CD4-positive, CD25-positive, alpha-beta regulatory T cell (primary cell): ENCODE results near the gene TIMP2. TPM values are rescaled to one million over a fixed set of nuclear protein-coding genes. Genes with fewer than 3 reads are reported as not detected.
A peak's percentile ranks its signal among the peaks of the same experiment; 100 is the strongest.
"Not testable (repeated sequence)": the region's sequence is repeated elsewhere in the genome, so short reads cannot be mapped to it uniquely, and the experiment has no call there.

ENCODE experiments used
- ATAC-seq, 2 donors: fragments of 150-1000 bp; cut with Tn5 transposase; one replicate each; pipeline ENCODE4 v1.10.0; 2021; ENCODE audit warnings: low read depth in 2 of 2, moderate number of reproducible peaks in 2 of 2, moderate library complexity in 1 of 2
- DNase-seq, 3 donors: peaks; one replicate each; pipeline versions ENCODE4 v3.0.0 to v3.0.0-alpha.2; 2012 to 2022; ENCODE audit warnings: mixed read lengths in 1 of 3
- H3K27ac ChIP-seq: one replicate; pipeline ENCODE4 v1.7.0; 2013; ENCODE audit warnings: mild to moderate bottlenecking, low read length; ENCODE audit not compliant: insufficient read depth, poor library complexity, severe bottlenecking
- H3K27me3 ChIP-seq: one replicate; pipeline ENCODE4 v1.7.0; 2013; ENCODE audit warnings: low read length; ENCODE audit not compliant: control insufficient read depth, insufficient read depth
- H3K36me3 ChIP-seq: one replicate; pipeline ENCODE4 v1.7.0; 2013; ENCODE audit warnings: mild to moderate bottlenecking, low read length, moderate library complexity; ENCODE audit not compliant: control insufficient read depth, insufficient read depth
- H3K4me1 ChIP-seq: 2 replicates; pipeline ENCODE4 v1.7.0; 2013; ENCODE audit warnings: mild to moderate bottlenecking, low read length; ENCODE audit not compliant: insufficient read depth, control insufficient read depth, poor library complexity, severe bottlenecking
- H3K4me3 ChIP-seq: one replicate; pipeline ENCODE4 v1.7.0; 2013; ENCODE audit warnings: low read depth, mild to moderate bottlenecking, low read length, moderate library complexity
- H3K9me3 ChIP-seq, 2 experiments: 1 replicate in 1 of 2; 2 replicates in 1 of 2; pipeline ENCODE4 v1.7.0; 2013; ENCODE audit warnings: low read length in 2 of 2, mild to moderate bottlenecking in 1 of 2, moderate library complexity in 1 of 2; ENCODE audit not compliant: control insufficient read depth in 2 of 2
- H3K27ac Mint-ChIP-seq, 3 donors: one replicate each; pipeline ENCODE4 v1.8.0; 2020 to 2022; ENCODE audit warnings: mild to moderate bottlenecking in 3 of 3, mixed read lengths in 3 of 3, moderate library complexity in 2 of 3
- H3K27me3 Mint-ChIP-seq: one replicate; pipeline ENCODE4 v1.8.0; 2022; ENCODE audit warnings: mild to moderate bottlenecking, mixed read lengths
- H3K36me3 Mint-ChIP-seq: one replicate; pipeline ENCODE4 v1.8.0; 2020; ENCODE audit warnings: mixed read lengths
- H3K4me1 Mint-ChIP-seq, 4 donors: one replicate each; pipeline ENCODE4 v1.8.0; 2020 to 2022; ENCODE audit warnings: mixed read lengths in 4 of 4, mild to moderate bottlenecking in 1 of 4
- H3K4me3 Mint-ChIP-seq, 4 donors: one replicate each; pipeline ENCODE4 v1.8.0; 2020 to 2022; ENCODE audit warnings: mild to moderate bottlenecking in 4 of 4, mixed read lengths in 4 of 4, moderate library complexity in 3 of 4
- H3K9me3 Mint-ChIP-seq, 7 donors: one replicate each; pipeline ENCODE4 v1.8.0; 2020 to 2022; ENCODE audit warnings: mixed read lengths in 7 of 7, mild to moderate bottlenecking in 3 of 7, moderate library complexity in 2 of 7
- polyA plus RNA-seq, 4 donors: library from polyadenylated mRNA; unstranded; fragments of 300-500 nt; fragmentation: Illumina TruSeq; gene quantifications; one replicate each; pipeline ENCODE4 v1.2.3, GENCODE V29; 2021
- total RNA-seq: library from RNA; stranded (reverse); gene quantifications from one replicate; pipeline ENCODE4 v1.2.3, GENCODE V29; 2022

The TIMP2 gene
- total and polyA plus RNA-seq, 5 donors from 2014 or later, result 0.29 to 6.5 (median 0.40) TPM; not detected in 1

DNA sequence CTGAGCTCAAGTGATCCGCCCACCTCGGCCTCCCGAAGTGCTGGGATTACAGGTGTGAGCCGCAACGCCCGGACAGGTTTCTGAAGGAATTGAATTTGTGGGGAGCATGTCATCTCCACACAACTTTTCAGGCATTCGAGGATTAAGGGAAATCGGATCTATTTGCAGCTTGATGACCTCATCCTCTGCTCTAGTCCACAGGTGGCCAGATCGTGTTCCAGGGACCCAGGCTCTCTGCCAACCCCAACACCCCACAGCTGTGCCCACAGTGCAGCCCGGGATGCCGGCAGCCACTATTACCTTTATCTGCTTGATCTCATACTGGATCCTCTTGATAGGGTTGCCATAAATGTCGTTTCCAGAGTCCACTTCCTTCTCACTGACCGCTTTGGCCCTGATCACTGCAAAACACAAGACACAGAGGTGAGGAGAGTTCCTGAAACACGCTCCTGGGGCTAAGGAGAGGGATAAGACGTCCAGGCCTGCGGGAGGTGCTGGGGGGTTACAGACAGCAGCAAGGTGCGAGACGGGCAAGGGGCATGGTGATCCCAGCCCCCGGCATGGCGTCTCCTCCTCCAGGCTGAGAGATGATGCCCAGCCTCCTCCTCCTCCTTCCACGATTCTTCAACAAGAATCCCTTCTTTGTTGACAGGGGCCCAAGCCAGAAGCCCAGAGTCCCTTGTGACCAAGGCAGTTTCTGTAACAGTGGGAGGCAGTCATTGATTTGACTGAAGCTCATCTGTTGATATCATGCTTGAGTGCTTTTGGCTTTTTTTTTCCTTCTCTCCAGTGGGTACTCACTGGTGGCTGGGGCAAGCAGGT is 51.5 kb downstream of the TIMP2 start:
- peaks cover 2% of the 10 kb centered on the region for H3K4me1 ChIP-seq
- H3K27ac Mint-ChIP-seq, result peak overlapping the region in 1 of 3 donors; percentile 46
- H3K36me3 ChIP-seq, result no peaks in the 10 kb centered on the region
- H3K36me3 Mint-ChIP-seq, result peaks cover 3% of the 10 kb centered on the region
- peaks cover 0 to 14% (median 0%) of the 10 kb centered on the region in 4 donors for H3K4me1 Mint-ChIP-seq
- no peak overlapping the region for H3K27ac ChIP-seq
- DNase-seq (no peak), ATAC-seq (no peak)
- no peaks in the 10 kb centered on the region for H3K9me3 Mint-ChIP-seq
- peaks cover 5% of the 10 kb centered on the region for H3K27me3 Mint-ChIP-seq
- no peak overlapping the region for H3K4me3 Mint-ChIP-seq
- H3K4me3 ChIP-seq, result no peak overlapping the region
- H3K9me3 ChIP-seq, result no peaks in the 10 kb centered on the region
- H3K27me3 ChIP-seq, result no peaks in the 10 kb centered on the region

DNA sequence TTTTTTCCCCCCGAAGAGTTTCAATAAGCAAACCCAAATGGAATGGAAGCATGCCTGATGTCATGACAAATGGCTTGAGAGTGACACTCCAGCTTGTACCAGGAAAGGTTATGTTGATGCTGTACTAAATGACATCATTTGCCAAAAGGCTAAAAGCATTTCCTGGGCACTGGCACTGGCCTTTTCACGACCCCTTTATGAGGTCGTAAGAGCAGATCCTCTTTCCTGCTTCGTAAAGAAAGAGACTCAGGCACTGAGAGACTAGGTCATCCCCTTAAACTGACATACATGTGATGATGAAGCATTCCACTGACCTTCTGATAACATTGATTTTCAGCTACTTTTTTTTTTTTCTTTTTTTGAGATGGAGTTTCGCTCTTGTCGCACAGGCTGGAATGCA is 52.7 kb downstream of the TIMP2 start:
- no peak for DNase-seq

DNA sequence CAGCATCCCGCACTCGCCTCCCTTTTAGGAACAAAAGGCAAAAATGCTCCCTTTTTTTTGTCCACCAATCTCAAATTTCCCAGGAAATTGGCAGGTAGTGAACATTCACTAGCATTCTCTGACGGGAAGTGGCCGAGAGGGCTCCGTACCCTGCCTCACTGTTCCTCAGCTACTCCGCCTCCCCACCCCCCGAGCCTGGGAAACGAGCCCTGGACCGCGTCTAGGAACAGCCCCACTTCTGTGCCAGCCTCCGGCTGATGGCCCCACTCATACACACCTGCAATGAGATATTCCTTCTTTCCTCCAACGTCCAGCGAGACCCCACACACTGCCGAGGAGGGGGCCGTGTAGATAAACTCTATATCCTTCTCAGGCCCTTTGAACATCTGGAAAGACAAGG is 54.6 kb downstream of the TIMP2 start:
- H3K27ac ChIP-seq, result no peak overlapping the region
- H3K27me3 ChIP-seq, result no peaks in the 10 kb centered on the region
- no peak for DNase-seq
- H3K9me3 ChIP-seq, result no peaks in the 10 kb centered on the region
- no peak for ATAC-seq
- H3K4me3 ChIP-seq, result no peak overlapping the region
- no peaks in the 10 kb centered on the region for H3K4me1 ChIP-seq
- no peaks in the 10 kb centered on the region for H3K9me3 Mint-ChIP-seq
- H3K27ac Mint-ChIP-seq, result no peak overlapping the region
- peaks cover 3% of the 10 kb centered on the region for H3K36me3 Mint-ChIP-seq
- no peaks in the 10 kb centered on the region for H3K36me3 ChIP-seq
- H3K4me3 Mint-ChIP-seq, result no peak overlapping the region
- H3K4me1 Mint-ChIP-seq, result peaks cover 0 to 5% (median 2%) of the 10 kb centered on the region in 4 donors
- H3K27me3 Mint-ChIP-seq, result peaks cover 3% of the 10 kb centered on the region

More for the DNA sequence above, 52.7 kb downstream of the TIMP2 start:
- H3K27me3 ChIP-seq, result no peaks in the 10 kb centered on the region
- Mint-ChIP-seq H3K36me3 (peaks cover 3% of the 10 kb centered on the region), H3K27ac (no peak overlapping the region), H3K27me3 (peaks cover 5% of the 10 kb centered on the region), H3K4me3 (no peak overlapping the region), H3K4me1 (peaks cover 0 to 7% (median 0%) of the 10 kb centered on the region in 4 donors), H3K9me3 (no peaks in the 10 kb centered on the region)
- H3K9me3 ChIP-seq, result no peaks in the 10 kb centered on the region
- H3K27ac ChIP-seq, result no peak overlapping the region
- H3K36me3 ChIP-seq, result no peaks in the 10 kb centered on the region
- no peaks in the 10 kb centered on the region for H3K4me1 ChIP-seq
- no peak for ATAC-seq
- H3K4me3 ChIP-seq, result no peak overlapping the region

DNA sequence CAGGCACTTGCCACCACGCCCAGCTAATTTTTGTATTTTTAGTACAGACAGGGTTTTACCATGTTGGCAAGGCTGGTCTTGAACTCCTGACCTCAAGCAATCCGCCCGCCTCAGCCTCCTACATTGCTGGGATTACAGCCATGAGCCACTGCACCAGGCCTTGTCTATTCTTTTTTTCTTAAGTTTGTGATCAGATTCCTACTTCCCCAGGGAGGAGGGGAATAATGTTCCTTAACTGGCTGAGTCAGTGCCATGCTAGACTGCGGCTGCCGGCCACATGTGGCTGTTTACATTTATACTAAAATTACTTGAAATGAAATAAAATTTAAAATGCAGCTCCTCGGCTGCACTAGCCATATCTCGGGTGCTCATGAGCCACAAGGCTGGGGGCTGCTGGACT is 56.8 kb downstream of the TIMP2 start:
- H3K4me1 Mint-ChIP-seq, result peaks cover 0 to 5% (median 3%) of the 10 kb centered on the region in 4 donors
- no peak overlapping the region for H3K4me3 ChIP-seq
- DNase-seq (no peak), ATAC-seq (no peak)
- H3K9me3 Mint-ChIP-seq, result no peaks in the 10 kb centered on the region
- no peaks in the 10 kb centered on the region for H3K36me3 ChIP-seq
- peaks cover 9% of the 10 kb centered on the region for H3K27me3 Mint-ChIP-seq
- H3K4me3 Mint-ChIP-seq, result no peak overlapping the region
- H3K9me3 ChIP-seq, result no peaks in the 10 kb centered on the region
- no peak overlapping the region for H3K27ac Mint-ChIP-seq
- H3K27me3 ChIP-seq, result no peaks in the 10 kb centered on the region
- H3K4me1 ChIP-seq, result no peaks in the 10 kb centered on the region
- H3K27ac ChIP-seq, result no peak overlapping the region
- peaks cover 3% of the 10 kb centered on the region for H3K36me3 Mint-ChIP-seq

DNA sequence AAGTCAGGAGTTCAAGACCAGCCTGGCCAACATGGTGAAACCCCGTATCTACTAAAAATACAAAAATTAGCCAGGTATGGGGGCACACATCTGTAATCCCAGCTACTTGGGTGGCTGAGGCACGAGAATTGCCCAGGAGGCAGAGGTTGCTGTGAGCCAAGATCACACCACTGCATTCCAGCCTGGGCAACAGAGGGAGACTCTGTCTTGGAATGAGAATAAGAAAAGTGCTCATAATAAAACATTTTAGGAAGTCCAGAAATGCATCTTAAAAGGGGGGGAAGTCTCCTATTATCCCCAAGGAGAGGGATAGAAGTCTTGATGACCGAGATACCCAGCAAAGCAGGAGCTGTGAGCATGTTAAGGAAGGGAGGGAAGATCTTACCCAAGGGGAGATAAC is 58.1 kb downstream of the TIMP2 start:
- not testable (repeated sequence) for H3K36me3 Mint-ChIP-seq, H3K4me1 ChIP-seq, H3K27ac ChIP-seq, H3K27me3 Mint-ChIP-seq, H3K27me3 ChIP-seq, H3K36me3 ChIP-seq, H3K9me3 Mint-ChIP-seq, ATAC-seq, H3K9me3 ChIP-seq, DNase-seq, H3K4me3 ChIP-seq, H3K4me1 Mint-ChIP-seq, H3K4me3 Mint-ChIP-seq
- peak overlapping the region in 1 of 3 donors; percentile 42 for H3K27ac Mint-ChIP-seq

DNA sequence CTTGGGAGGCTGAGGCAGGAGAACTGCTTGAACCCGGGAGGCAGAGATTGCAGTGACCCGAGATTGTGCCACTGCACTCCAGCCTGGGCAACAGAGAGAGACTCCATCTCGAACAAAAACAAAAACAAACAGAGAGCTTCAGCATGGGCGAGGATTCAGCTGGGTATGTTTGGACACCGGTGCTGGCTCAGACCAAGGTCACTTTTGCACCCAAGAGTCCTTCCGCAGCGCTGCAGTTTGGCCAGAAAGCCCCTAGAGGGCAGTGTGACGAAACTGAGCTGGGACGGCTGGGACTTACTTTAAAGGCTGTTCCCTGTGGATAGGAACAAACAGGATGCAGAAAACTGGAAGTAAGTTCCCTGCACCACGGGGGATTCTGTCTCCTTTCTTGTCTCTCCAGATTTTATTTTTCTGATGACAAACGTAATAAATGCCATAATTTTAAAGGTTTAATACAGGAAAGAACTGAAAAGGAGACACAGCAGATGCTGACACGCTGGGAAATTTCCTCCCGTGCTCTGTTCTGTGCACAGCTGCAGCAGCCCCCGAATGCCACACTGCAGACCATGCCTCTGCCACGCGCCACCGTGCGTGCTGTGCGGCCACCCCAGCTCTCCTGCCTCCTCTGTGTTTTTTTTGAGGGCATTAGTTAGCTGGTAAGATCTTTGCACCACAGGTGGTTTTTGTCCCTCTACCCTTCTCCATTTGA is 59.4 kb downstream of the TIMP2 start:
- H3K4me1 ChIP-seq, result no peaks in the 10 kb centered on the region
- no peak overlapping the region for H3K4me3 ChIP-seq
- H3K9me3 ChIP-seq, result no peaks in the 10 kb centered on the region
- H3K36me3 ChIP-seq, result no peaks in the 10 kb centered on the region
- ATAC-seq, result peak in 1 of 2 donors; percentile 39
- peak overlapping the region in 1 of 3 donors; percentile 7 for H3K27ac Mint-ChIP-seq
- H3K27ac ChIP-seq, result no peak overlapping the region
- peak; percentile 46 to 58 (median 55) for DNase-seq
- peaks cover 0 to 5% (median 3%) of the 10 kb centered on the region in 4 donors for H3K4me1 Mint-ChIP-seq
- no peak overlapping the region for H3K4me3 Mint-ChIP-seq
- no peaks in the 10 kb centered on the region for H3K27me3 ChIP-seq
- H3K27me3 Mint-ChIP-seq, result peaks cover 15% of the 10 kb centered on the region
- H3K9me3 Mint-ChIP-seq, result no peaks in the 10 kb centered on the region
- peaks cover 3% of the 10 kb centered on the region for H3K36me3 Mint-ChIP-seq

DNA sequence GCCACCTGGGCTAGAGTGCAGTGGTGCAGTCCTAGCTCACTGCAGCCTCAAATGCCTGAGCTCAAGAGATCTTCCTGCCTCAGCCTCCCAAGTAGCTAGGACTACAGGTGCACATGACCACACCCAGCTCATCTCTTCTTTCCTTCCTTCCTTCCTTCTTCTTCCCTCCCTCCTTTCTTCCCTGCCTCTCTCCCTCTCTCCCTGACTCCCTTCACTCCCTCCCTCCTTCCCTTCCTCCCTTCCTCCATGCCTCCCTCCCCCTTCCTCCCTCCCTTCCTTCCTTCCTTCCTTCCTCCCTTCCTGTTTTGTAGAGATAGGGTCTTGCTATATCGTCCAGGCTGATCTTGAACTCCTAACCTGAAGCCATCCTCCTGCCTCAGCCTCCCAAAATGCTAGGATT is 61.1 kb downstream of the TIMP2 start:
- no peaks in the 10 kb centered on the region for H3K9me3 ChIP-seq
- H3K27ac ChIP-seq, result no peak overlapping the region
- no peak overlapping the region for H3K4me3 ChIP-seq
- no peaks in the 10 kb centered on the region for H3K4me1 ChIP-seq
- Mint-ChIP-seq H3K36me3 (no peaks in the 10 kb centered on the region), H3K27me3 (peaks cover 15% of the 10 kb centered on the region), H3K4me1 (peaks cover 0 to 5% (median 3%) of the 10 kb centered on the region in 4 donors), H3K4me3 (no peak overlapping the region), H3K27ac (peak overlapping the region in 1 of 3 donors; percentile 79), H3K9me3 (no peaks in the 10 kb centered on the region)
- DNase-seq (no peak), ATAC-seq (no peak)
- no peaks in the 10 kb centered on the region for H3K27me3 ChIP-seq
- no peaks in the 10 kb centered on the region for H3K36me3 ChIP-seq
